ENCODE results near the gene FOXD2. TPM values are rescaled to one million over a fixed set of nuclear protein-coding genes. Genes with fewer than 3 reads are reported as not detected.
A peak's percentile ranks its signal among the peaks of the same experiment; 100 is the strongest.

Gene FOXD2
- total RNA-seq, 2 donors from 2014 or later, result 0.14 to 0.28 TPM

- ATAC-seq (replicated peaks in 1 of 2), result no peak
- H3K9me3 Mint-ChIP-seq, result no peaks in the 10 kb centered on the region
- no peak overlapping the region for H3K27ac Mint-ChIP-seq
- no peaks in the 10 kb centered on the region for H3K36me3 Mint-ChIP-seq (ENCODE audit: insufficient read depth in 2 of 2)
- H3K4me1 Mint-ChIP-seq (ENCODE audit: low read depth), result no peaks in the 10 kb centered on the region
- no peak overlapping the region for H3K4me3 Mint-ChIP-seq
- no peak for DNase-seq
- peaks cover 12% of the 10 kb centered on the region for H3K27me3 Mint-ChIP-seq (ENCODE audit: low read depth)
These were observed 14.0 kb upstream of the FOXD2 start for GRCh38 chr1:47423872-47424271.

GRCh38 chr1:47424336-47424982 lies 13.4 kb upstream of the FOXD2 start:
- no peak for ATAC-seq (replicated peaks in 1 of 2)
- Mint-ChIP-seq H3K36me3 (ENCODE audit: insufficient read depth in 2 of 2) (no peaks in the 10 kb centered on the region), H3K4me3 (no peak overlapping the region), H3K9me3 (no peaks in the 10 kb centered on the region), H3K27me3 (ENCODE audit: low read depth) (peaks cover 7% of the 10 kb centered on the region), H3K27ac (no peak overlapping the region), H3K4me1 (ENCODE audit: low read depth) (no peaks in the 10 kb centered on the region)
- DNase-seq, result no peak

GRCh38 chr1:47431534-47431933 lies 6.3 kb upstream of the FOXD2 start:
- Mint-ChIP-seq H3K27me3 (ENCODE audit: low read depth) (peaks cover 42% of the 10 kb centered on the region), H3K27ac (no peak overlapping the region), H3K4me3 (no peak overlapping the region), H3K36me3 (ENCODE audit: insufficient read depth in 2 of 2) (peaks cover under 1 to 1% of the 10 kb centered on the region in 2 donors), H3K9me3 (no peaks in the 10 kb centered on the region), H3K4me1 (ENCODE audit: low read depth) (peaks cover 47% of the 10 kb centered on the region)
- DNase-seq (no peak), ATAC-seq (replicated peaks in 1 of 2) (no peak)

GRCh38 chr1:47432071-47433036 lies 5.5 kb upstream of the FOXD2 start:
- DNase-seq (peak; percentile 67 to 68), ATAC-seq (replicated peaks in 1 of 2) (peak; percentile 32 to 40)
- Mint-ChIP-seq H3K9me3 (no peaks in the 10 kb centered on the region), H3K4me1 (ENCODE audit: low read depth) (peaks cover 49% of the 10 kb centered on the region), H3K4me3 (peak overlapping the region; percentile 4 to 69), H3K27me3 (ENCODE audit: low read depth) (peaks cover 42% of the 10 kb centered on the region), H3K36me3 (ENCODE audit: insufficient read depth in 2 of 2) (peaks cover 2 to 3% of the 10 kb centered on the region in 2 donors), H3K27ac (no peak overlapping the region)

- ATAC-seq (replicated peaks in 1 of 2), result no peak
- H3K36me3 Mint-ChIP-seq (ENCODE audit: insufficient read depth in 2 of 2), result peaks cover 2 to 3% of the 10 kb centered on the region in 2 donors
- H3K4me3 Mint-ChIP-seq, result peak overlapping the region; percentile 4 to 69
- DNase-seq, result no peak
- H3K27me3 Mint-ChIP-seq (ENCODE audit: low read depth), result peaks cover 42% of the 10 kb centered on the region
- no peaks in the 10 kb centered on the region for H3K9me3 Mint-ChIP-seq
- H3K27ac Mint-ChIP-seq, result no peak overlapping the region
- peaks cover 49% of the 10 kb centered on the region for H3K4me1 Mint-ChIP-seq (ENCODE audit: low read depth)
These were observed 4.8 kb upstream of the FOXD2 start for GRCh38 chr1:47433037-47433421.

GRCh38 chr1:47433477-47434050 lies 4.3 kb upstream of the FOXD2 start:
- peak overlapping the region; percentile 61 to 69 for H3K4me3 Mint-ChIP-seq
- peaks cover 2 to 3% of the 10 kb centered on the region in 2 donors for H3K36me3 Mint-ChIP-seq (ENCODE audit: insufficient read depth in 2 of 2)
- H3K27me3 Mint-ChIP-seq (ENCODE audit: low read depth), result peaks cover 42% of the 10 kb centered on the region
- ATAC-seq (replicated peaks in 1 of 2) (no peak), DNase-seq (no peak)
- no peak overlapping the region for H3K27ac Mint-ChIP-seq
- H3K9me3 Mint-ChIP-seq, result no peaks in the 10 kb centered on the region
- peaks cover 49% of the 10 kb centered on the region for H3K4me1 Mint-ChIP-seq (ENCODE audit: low read depth)

- DNase-seq (no peak), ATAC-seq (replicated peaks in 1 of 2) (no peak)
- H3K27ac Mint-ChIP-seq, result no peak overlapping the region
- H3K4me1 Mint-ChIP-seq (ENCODE audit: low read depth), result peaks cover 49% of the 10 kb centered on the region
- H3K9me3 Mint-ChIP-seq, result no peaks in the 10 kb centered on the region
- H3K36me3 Mint-ChIP-seq (ENCODE audit: insufficient read depth in 2 of 2), result peaks cover 2 to 3% of the 10 kb centered on the region in 2 donors
- H3K27me3 Mint-ChIP-seq (ENCODE audit: low read depth), result peaks cover 42% of the 10 kb centered on the region
- peak overlapping the region; percentile 61 to 69 for H3K4me3 Mint-ChIP-seq
These were observed 3.6 kb upstream of the FOXD2 start for GRCh38 chr1:47434051-47434842.

- Mint-ChIP-seq H3K4me1 (ENCODE audit: low read depth) (peaks cover 49% of the 10 kb centered on the region), H3K4me3 (peak overlapping the region; percentile 98), H3K36me3 (ENCODE audit: insufficient read depth in 2 of 2) (peaks cover 2 to 3% of the 10 kb centered on the region in 2 donors), H3K27ac (no peak overlapping the region), H3K9me3 (no peaks in the 10 kb centered on the region), H3K27me3 (ENCODE audit: low read depth) (peaks cover 42% of the 10 kb centered on the region)
- no peak for ATAC-seq (replicated peaks in 1 of 2)
- no peak for DNase-seq
These were observed 2.1 kb upstream of the FOXD2 start for GRCh38 chr1:47435506-47436303.

GRCh38 chr1:47436304-47436978 lies 1.4 kb upstream of the FOXD2 start:
- Mint-ChIP-seq H3K4me1 (ENCODE audit: low read depth) (peaks cover 43% of the 10 kb centered on the region), H3K9me3 (no peaks in the 10 kb centered on the region), H3K4me3 (peak overlapping the region; percentile 98), H3K27me3 (ENCODE audit: low read depth) (peaks cover 34% of the 10 kb centered on the region), H3K36me3 (ENCODE audit: insufficient read depth in 2 of 2) (peaks cover 2 to 3% of the 10 kb centered on the region in 2 donors), H3K27ac (peak overlapping the region; percentile 88)
- DNase-seq, result peak; percentile 86 to 87
- peak; percentile 33 to 52 for ATAC-seq (replicated peaks in 1 of 2)

GRCh38 chr1:47436979-47437446 lies 831 bp upstream of the FOXD2 start:
- no peaks in the 10 kb centered on the region for H3K9me3 Mint-ChIP-seq
- H3K4me3 Mint-ChIP-seq, result peak overlapping the region; percentile 98
- H3K27me3 Mint-ChIP-seq (ENCODE audit: low read depth), result peaks cover 33% of the 10 kb centered on the region
- peak in 1 of 2 donors; percentile 46 for DNase-seq
- ATAC-seq (replicated peaks in 1 of 2), result peak; percentile 11 to 16
- H3K27ac Mint-ChIP-seq, result no peak overlapping the region
- peaks cover 39% of the 10 kb centered on the region for H3K4me1 Mint-ChIP-seq (ENCODE audit: low read depth)
- peaks cover 2 to 3% of the 10 kb centered on the region in 2 donors for H3K36me3 Mint-ChIP-seq (ENCODE audit: insufficient read depth in 2 of 2)

GRCh38 chr1:47438165-47439016 lies 547 bp downstream of the FOXD2 start:
- Mint-ChIP-seq H3K4me3 (peak overlapping the region; percentile 75 to 78), H3K27ac (no peak overlapping the region), H3K27me3 (ENCODE audit: low read depth) (peaks cover 19% of the 10 kb centered on the region), H3K9me3 (no peaks in the 10 kb centered on the region), H3K36me3 (ENCODE audit: insufficient read depth in 2 of 2) (peaks cover 2 to 3% of the 10 kb centered on the region in 2 donors), H3K4me1 (ENCODE audit: low read depth) (peaks cover 25% of the 10 kb centered on the region)
- DNase-seq, result peak; percentile 42 to 49
- peak in 1 of 2 donors; percentile 1 for ATAC-seq (replicated peaks in 1 of 2)
